CD4-positive, alpha-beta T cell (primary cell): ENCODE data around the gene ABLIM2. TPM values are rescaled to one million over a fixed set of nuclear protein-coding genes. Genes with fewer than 3 reads are reported as not detected.

Experiments
- ATAC-seq: fragments of 200-7000 bp; cut with Tn5 transposase; one replicate; pipeline ENCODE4 v1.10.0; 2022; ENCODE audit warnings: mild to moderate bottlenecking; ENCODE audit not compliant: poor library complexity
- CTCF ChIA-PET: fragments of 350-600 bp; sonication (Branson Sonifier 250); formaldehyde crosslinking; loops from one replicate; lab custom pipeline; 2021; ENCODE audit warnings: antibody characterized with exemption, inconsistent platforms; lab: Charles Lee
- POLR2A ChIA-PET: fragments of 350-600 bp; sonication (Branson Sonifier 250); formaldehyde crosslinking; loops from one replicate; lab custom pipeline; 2021; ENCODE audit warnings: antibody characterized with exemption, inconsistent platforms; lab: Charles Lee
- DNase-seq, 14 experiments: peaks; one replicate each; pipeline ENCODE4 v3.0.0-alpha.2; 2013 to 2020; ENCODE audit warnings: mixed read lengths in 2 of 14
- H3K27ac ChIP-seq, 2 donors: one replicate each; pipeline versions ENCODE4 v1.5.1 to v1.7.0; 2013; ENCODE audit warnings: low read length in 2 of 2, low read depth in 1 of 2, mild to moderate bottlenecking in 1 of 2
- H3K27me3 ChIP-seq, 2 experiments: 1 replicate in 1 of 2; 2 replicates in 1 of 2; pipeline versions ENCODE4 v1.6.1 to v1.7.0; 2013; ENCODE audit warnings: low read length in 2 of 2, control low read depth in 1 of 2, mild to moderate bottlenecking in 1 of 2, moderate library complexity in 1 of 2; ENCODE audit not compliant: insufficient read depth in 2 of 2, control insufficient read depth in 1 of 2
- H3K36me3 ChIP-seq: one replicate; pipeline ENCODE4 v1.6.1; 2013; ENCODE audit warnings: low read length, control low read depth; ENCODE audit not compliant: insufficient read depth
- H3K4me1 ChIP-seq: one replicate; pipeline ENCODE4 v1.6.1; 2013; ENCODE audit warnings: low read length, control low read depth; ENCODE audit not compliant: insufficient read depth
- H3K4me3 ChIP-seq: one replicate; pipeline ENCODE4 v1.5.1; 2013; ENCODE audit warnings: mild to moderate bottlenecking, low read length, moderate library complexity
- H3K9me3 ChIP-seq, 2 experiments: 1 replicate in 1 of 2; 2 replicates in 1 of 2; pipeline versions ENCODE4 v1.6.1 to v1.7.0; 2013; ENCODE audit warnings: low read length in 2 of 2, mild to moderate bottlenecking in 2 of 2, control low read depth in 1 of 2, moderate library complexity in 1 of 2; ENCODE audit not compliant: control insufficient read depth in 1 of 2, insufficient read depth in 1 of 2
- H3K27ac Mint-ChIP-seq: one replicate; pipeline ENCODE4 v1.8.0; 2020; ENCODE audit warnings: mixed read lengths
- H3K27me3 Mint-ChIP-seq: one replicate; pipeline ENCODE4 v1.8.0; 2021; ENCODE audit warnings: mixed read lengths
- H3K36me3 Mint-ChIP-seq: one replicate; pipeline ENCODE4 v1.8.0; 2021; ENCODE audit warnings: low read depth, mixed read lengths
- H3K4me1 Mint-ChIP-seq: one replicate; pipeline ENCODE4 v1.8.0; 2021; ENCODE audit warnings: low read depth, mixed read lengths
- H3K4me3 Mint-ChIP-seq: one replicate; pipeline ENCODE4 v1.8.0; 2020; ENCODE audit warnings: mild to moderate bottlenecking, mixed read lengths
- H3K9me3 Mint-ChIP-seq: one replicate; pipeline ENCODE4 v1.8.0; 2020; ENCODE audit warnings: mixed read lengths
- CTCF ChIP-seq: fragments of 200-600 bp; IDR thresholded peaks from one replicate; pipeline ENCODE4 v1.8.0; 2022; ENCODE audit warnings: antibody characterized with exemption, mild to moderate bottlenecking
- intact Hi-C, 2 experiments: fragments of 100-400 bp; cut with DNase I in 1 of 2; cut with micrococcal nuclease in 1 of 2; formaldehyde crosslinking; loops; one replicate each; pipeline versions ENCODE4 v1.15.1 to v1.9.0; 2023 to 2025; cut with DNase I, micrococcal nuclease
- total RNA-seq, 174 experiments: library from RNA in 2 of 174; stranded (reverse) in 2 of 174; gene quantifications; one replicate each; pipeline ENCODE4 v1.2.3 and lab custom pipeline; 2021 to 2026

ABLIM2 gene
- total RNA-seq, 2 experiments from 2014 or later = 2.5 to 2.7 TPM

- no peaks in the 10 kb centered on the region for H3K36me3 ChIP-seq
- H3K27ac Mint-ChIP-seq = no peak overlapping the region
- DNase-seq = no peak
- no peaks in the 10 kb centered on the region for H3K4me1 Mint-ChIP-seq
- no peak overlapping the region for H3K4me3 ChIP-seq
- H3K9me3 ChIP-seq = peaks cover 9 to 20% of the 10 kb centered on the region in 2 experiments
- H3K27me3 Mint-ChIP-seq = no peaks in the 10 kb centered on the region
- no peaks in the 10 kb centered on the region for H3K4me1 ChIP-seq
- peaks cover 2% of the 10 kb centered on the region for H3K9me3 Mint-ChIP-seq
- no peak for TF ChIP-seq CTCF
- no peak for ATAC-seq
- H3K4me3 Mint-ChIP-seq = no peak overlapping the region
- peaks cover 11% of the 10 kb centered on the region for H3K36me3 Mint-ChIP-seq
- ChIA-PET CTCF (no interaction called here), POLR2A (no interaction called here)
- peaks cover 0 to 2% of the 10 kb centered on the region in 2 experiments for H3K27me3 ChIP-seq
- H3K27ac ChIP-seq = no peak overlapping the region
- intact Hi-C loops = no loop called here
Measured at GRCh38 chr4:8052160-8052691, 106.4 kb downstream of the ABLIM2 start.

GRCh38 chr4:8051644-8052043 is 107.0 kb downstream of the ABLIM2 start:
- H3K4me1 ChIP-seq = no peaks in the 10 kb centered on the region
- H3K4me3 ChIP-seq = no peak overlapping the region
- no peaks in the 10 kb centered on the region for H3K27me3 Mint-ChIP-seq
- no peaks in the 10 kb centered on the region for H3K4me1 Mint-ChIP-seq
- TF ChIP-seq CTCF = no peak
- POLR2A ChIA-PET = no interaction called here
- H3K27me3 ChIP-seq = peaks cover 0 to 2% of the 10 kb centered on the region in 2 experiments
- no peak for DNase-seq
- peaks cover 2% of the 10 kb centered on the region for H3K9me3 Mint-ChIP-seq
- H3K36me3 Mint-ChIP-seq = peaks cover 11% of the 10 kb centered on the region
- no peaks in the 10 kb centered on the region for H3K36me3 ChIP-seq
- CTCF ChIA-PET = no interaction called here
- H3K4me3 Mint-ChIP-seq = no peak overlapping the region
- H3K27ac ChIP-seq = no peak overlapping the region
- H3K9me3 ChIP-seq = peaks cover 9 to 20% of the 10 kb centered on the region in 2 experiments
- intact Hi-C loops = no loop called here
- no peak overlapping the region for H3K27ac Mint-ChIP-seq
- no peak for ATAC-seq

- Histone ChIP-seq H3K36me3 (no peaks in the 10 kb centered on the region), H3K27me3 (peaks cover 0 to 2% of the 10 kb centered on the region in 2 experiments), H3K4me3 (no peak overlapping the region), H3K4me1 (no peaks in the 10 kb centered on the region), H3K27ac (no peak overlapping the region), H3K9me3 (peaks cover 9 to 17% of the 10 kb centered on the region in 2 experiments)
- TF ChIP-seq CTCF = no peak
- no peak for ATAC-seq
- H3K9me3 Mint-ChIP-seq = peaks cover 2% of the 10 kb centered on the region
- no peak overlapping the region for H3K27ac Mint-ChIP-seq
- intact Hi-C loops = no loop called here
- POLR2A ChIA-PET = no interaction called here
- no peak for DNase-seq
- H3K27me3 Mint-ChIP-seq = no peaks in the 10 kb centered on the region
- CTCF ChIA-PET = no interaction called here
- peaks cover 11% of the 10 kb centered on the region for H3K36me3 Mint-ChIP-seq
- no peaks in the 10 kb centered on the region for H3K4me1 Mint-ChIP-seq
- H3K4me3 Mint-ChIP-seq = no peak overlapping the region
Measured at GRCh38 chr4:8050555-8051206, 107.9 kb downstream of the ABLIM2 start.
